G401 (cell line): ENCODE results near the gene CRY1. TPM values are rescaled to one million over a fixed set of nuclear protein-coding genes. Genes with fewer than 3 reads are reported as not detected.

Experiments
- DNase-seq: peaks from one replicate; pipeline ENCODE4 v3.0.0-alpha.2; 2015; ENCODE audit warnings: low spot score
- in situ Hi-C: cut with HindIII; loops from 2 replicates; pipeline ENCODE4 v1.10.0; 2016; ENCODE audit warnings: low sequenced_read_pairs, mixed read lengths
- total RNA-seq: library from RNA; depleted of rRNA; stranded (reverse); fragments of >200 nt; shearing (Covaris generic); gene quantifications from 2 replicates; pipeline ENCODE4 v1.2.3, GENCODE V29; 2014; rRNA removed

CRY1 gene
- total RNA-seq, 1 experiment from 2014 or later = 152 TPM

DNA sequence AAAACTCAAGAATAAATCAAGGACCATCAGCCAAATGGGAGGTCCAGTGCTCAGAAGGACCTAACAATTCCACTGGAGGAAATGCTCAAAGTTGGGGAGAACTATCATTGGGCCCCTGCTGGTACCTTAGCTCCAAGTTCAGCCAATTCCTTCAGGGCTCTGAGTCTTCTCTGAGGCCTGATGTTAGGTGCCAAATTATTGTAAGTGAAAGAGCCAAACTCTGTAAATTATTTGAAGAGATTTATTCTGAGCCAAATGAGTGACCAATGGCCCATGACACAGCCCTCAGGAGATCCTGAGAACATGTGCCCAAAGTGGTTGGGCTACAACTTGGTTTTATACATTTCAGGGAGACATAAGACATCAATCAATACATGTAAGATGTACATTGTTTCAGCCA lies 145.9 kb downstream of the CRY1 start:
- in situ Hi-C loops = loop anchor here (5.0 kb wide), 1 partner anchor 45 kb away; no protein-coding TSS in a partner anchor
- DNase-seq = no peak

DNA sequence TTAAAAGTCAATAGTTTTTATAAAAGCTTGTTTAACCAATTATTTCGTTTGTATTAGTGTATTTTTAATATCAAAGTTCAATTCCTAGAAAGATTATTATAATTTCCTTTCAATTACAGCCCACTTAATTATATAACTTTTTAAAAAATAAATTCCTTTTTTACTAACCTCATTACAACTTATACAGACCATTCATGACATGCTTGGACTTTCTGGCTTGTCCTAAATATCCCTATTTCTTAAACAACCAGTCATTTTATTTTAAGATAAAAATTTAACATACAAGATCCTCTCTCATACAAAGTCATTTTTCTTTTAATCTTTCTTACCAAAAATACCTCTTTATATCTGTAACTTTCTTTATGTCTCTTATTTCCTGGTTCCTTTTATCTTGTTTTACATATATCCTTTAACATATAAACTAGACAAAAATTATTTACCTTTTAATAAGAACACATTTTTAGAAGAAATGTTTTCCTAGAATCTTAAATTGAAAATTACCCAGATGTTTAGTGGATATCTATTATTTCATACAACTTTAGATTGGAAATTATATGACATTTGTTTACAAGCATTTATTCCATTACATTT lies 148.0 kb downstream of the CRY1 start:
- in situ Hi-C loops = loop anchor here (5.0 kb wide), 1 partner anchor 43 kb away; no protein-coding TSS in a partner anchor
- no peak for DNase-seq

DNA sequence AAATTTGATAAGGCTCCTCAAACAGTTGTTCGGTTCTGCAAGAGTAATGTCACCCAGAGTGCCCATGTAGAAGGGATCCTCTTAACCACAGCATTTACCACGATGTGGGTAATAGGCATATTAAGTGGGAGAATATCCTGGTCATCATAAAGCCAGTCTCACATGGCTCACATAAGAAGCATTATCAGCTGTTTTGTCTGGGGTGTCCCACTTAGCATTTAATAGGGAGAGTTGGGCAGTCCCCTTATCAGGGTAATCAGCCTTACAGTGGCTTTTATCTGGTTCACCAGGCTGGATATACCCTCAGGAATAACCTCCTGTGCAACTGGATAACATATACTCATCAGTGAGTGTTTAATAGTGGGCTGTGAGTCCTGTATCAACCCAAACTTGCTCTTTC lies 150.6 kb downstream of the CRY1 start:
- DNase-seq = no peak
- in situ Hi-C loops = no loop called here

DNA sequence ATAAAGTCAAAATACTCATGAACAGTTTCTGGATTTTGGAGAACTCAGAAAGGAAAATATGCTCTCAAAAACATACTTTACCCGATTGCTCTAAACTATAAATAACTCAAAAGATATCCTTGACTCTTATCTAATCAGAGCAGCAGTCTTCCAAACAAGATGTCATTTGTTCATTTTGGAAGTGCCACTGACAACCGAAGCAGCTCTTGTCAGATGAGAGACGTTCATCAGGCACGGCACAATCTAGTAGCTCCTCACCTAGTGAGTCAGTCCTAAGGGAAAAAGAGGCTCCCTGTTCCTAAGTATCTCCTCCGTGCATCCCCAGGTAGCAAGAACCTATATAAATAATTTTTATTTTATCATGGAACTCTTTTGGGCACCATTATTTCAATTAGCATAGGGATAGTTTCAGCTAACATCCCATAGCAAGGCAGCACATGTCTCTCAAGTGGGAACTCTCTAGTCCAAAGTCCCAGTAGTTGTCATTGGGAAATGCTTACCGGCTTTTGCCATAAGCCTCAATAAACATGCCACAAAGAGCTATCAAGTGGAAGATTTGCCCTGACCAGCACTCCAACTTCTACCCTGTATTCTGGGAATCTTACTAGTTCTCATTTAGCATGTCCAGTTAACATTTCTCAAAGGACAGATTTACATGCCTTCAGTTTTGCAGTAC lies 151.7 kb downstream of the CRY1 start:
- DNase-seq = no peak
- in situ Hi-C loops = no loop called here

Other genes starting within 250 kb of the CRY1 start
- gene TMEM263, start 137.6 kb downstream of the CRY1 start, total RNA-seq = 32.0 and 51.7 TPM in 2 replicates
- 18.8 and 21.3 TPM in 2 replicates for gene MTERF2, start 106.4 kb downstream of the CRY1 start, total RNA-seq